Keratinocyte (primary cell): ENCODE data around the gene RUNX1.

ENCODE experiments used
- EZH2 ChIP-seq: IDR thresholded peaks from one replicate; pipeline ENCODE4 v1.6.1; 2012; ENCODE audit warnings: inconsistent platforms, mild to moderate bottlenecking, low read length, moderate library complexity
- TF ChIP-seq, protein P1 (sequence below), 3 experiments: IDR thresholded peaks in 1 of 3; conservative IDR thresholded peaks in 1 of 3; optimal IDR thresholded peaks in 1 of 3; 2 replicates in 2 of 3; 3 replicates in 1 of 3; pipeline versions ENCODE3 to v1.5.1; 2011; ENCODE audit warnings: low read length in 3 of 3, mild to moderate bottlenecking in 3 of 3, moderate library complexity in 2 of 3, control low read depth in 1 of 3, inconsistent platforms in 1 of 3; ENCODE audit not compliant: insufficient read depth in 2 of 3; ENCODE audit errors: extremely low read depth in 1 of 3

DNA sequence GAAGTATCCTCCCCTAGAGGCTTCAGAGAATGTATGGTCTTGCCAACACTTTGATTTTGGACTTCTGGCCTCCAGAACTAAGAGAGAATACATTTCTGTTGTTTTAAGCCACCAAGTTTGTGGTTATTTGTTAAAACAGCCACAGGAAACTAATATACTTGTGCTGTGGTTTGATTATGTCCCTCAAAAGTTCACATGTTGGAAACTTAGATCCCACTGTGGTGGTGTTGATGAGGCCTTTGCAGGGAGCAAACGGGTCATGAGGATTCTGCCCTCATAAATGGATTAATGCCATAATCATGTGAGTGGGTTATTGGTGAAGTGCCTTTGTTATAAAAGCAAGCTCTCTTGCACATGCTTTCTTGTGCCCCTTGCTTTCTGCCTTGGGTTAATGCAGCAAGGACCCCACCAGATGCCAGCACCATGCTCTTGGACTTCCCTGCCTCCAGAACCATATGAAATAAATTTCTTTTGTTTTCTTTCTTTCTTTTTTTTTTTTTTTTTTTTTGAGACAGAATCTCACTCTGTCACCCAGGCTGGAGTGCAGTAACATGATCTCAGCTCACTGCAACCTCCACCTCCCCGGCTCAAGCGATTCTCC, 223.1 kb downstream of the RUNX1 start:
- TF ChIP-seq, protein P1, sequence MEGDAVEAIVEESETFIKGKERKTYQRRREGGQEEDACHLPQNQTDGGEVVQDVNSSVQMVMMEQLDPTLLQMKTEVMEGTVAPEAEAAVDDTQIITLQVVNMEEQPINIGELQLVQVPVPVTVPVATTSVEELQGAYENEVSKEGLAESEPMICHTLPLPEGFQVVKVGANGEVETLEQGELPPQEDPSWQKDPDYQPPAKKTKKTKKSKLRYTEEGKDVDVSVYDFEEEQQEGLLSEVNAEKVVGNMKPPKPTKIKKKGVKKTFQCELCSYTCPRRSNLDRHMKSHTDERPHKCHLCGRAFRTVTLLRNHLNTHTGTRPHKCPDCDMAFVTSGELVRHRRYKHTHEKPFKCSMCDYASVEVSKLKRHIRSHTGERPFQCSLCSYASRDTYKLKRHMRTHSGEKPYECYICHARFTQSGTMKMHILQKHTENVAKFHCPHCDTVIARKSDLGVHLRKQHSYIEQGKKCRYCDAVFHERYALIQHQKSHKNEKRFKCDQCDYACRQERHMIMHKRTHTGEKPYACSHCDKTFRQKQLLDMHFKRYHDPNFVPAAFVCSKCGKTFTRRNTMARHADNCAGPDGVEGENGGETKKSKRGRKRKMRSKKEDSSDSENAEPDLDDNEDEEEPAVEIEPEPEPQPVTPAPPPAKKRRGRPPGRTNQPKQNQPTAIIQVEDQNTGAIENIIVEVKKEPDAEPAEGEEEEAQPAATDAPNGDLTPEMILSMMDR (optimal IDR thresholded peaks at IDR 0.05 in 1 of 3, IDR thresholded peaks at IDR 0.05 in 1 of 3, conservative IDR thresholded peaks at IDR 0.05 in 1 of 3; ENCODE audit: extremely low read depth in 1 of 3, insufficient read depth in 2 of 3, low read length in 3 of 3) = no peak
- TF ChIP-seq EZH2 = no peak
